BLaER1 treated with 17β-estradiol and CSF1 and Interleukin-3, amounts not matched to agents 10 nM and 100 nM (cell line): Measurements from ENCODE around the gene HOXD11.
A peak's percentile ranks its signal among the peaks of the same experiment; 100 is the strongest.

Experiments
- H3K27ac ChIP-seq, 11 experiments: shearing (Covaris generic); formaldehyde crosslinking; 2 replicates each; pipeline ENCODE4 v1.8.1; 2022
- H3K27me3 ChIP-seq, 11 experiments: shearing (Covaris generic); formaldehyde crosslinking; 2 replicates each; pipeline ENCODE4 v1.8.1; 2022
- H3K36me3 ChIP-seq, 11 experiments: shearing (Covaris generic); formaldehyde crosslinking; 2 replicates each; pipeline ENCODE4 v1.8.1; 2022
- H3K4me1 ChIP-seq, 10 experiments: shearing (Covaris generic); formaldehyde crosslinking; 2 replicates each; pipeline ENCODE4 v1.8.1; 2022
- H3K4me2 ChIP-seq, 11 experiments: shearing (Covaris generic); formaldehyde crosslinking; 2 replicates each; pipeline ENCODE4 v1.8.1; 2022
- H3K4me3 ChIP-seq, 10 experiments: shearing (Covaris generic); formaldehyde crosslinking; 2 replicates each; pipeline ENCODE4 v1.8.1; 2022
- H3K9ac ChIP-seq, 11 experiments: shearing (Covaris generic); formaldehyde crosslinking; 2 replicates each; pipeline ENCODE4 v1.8.1; 2022
- H3K9me3 ChIP-seq, 11 experiments: shearing (Covaris generic); formaldehyde crosslinking; replicated peaks in 1 of 11; 2 replicates each; pipeline ENCODE4 v1.8.1; 2022
- H4K20me1 ChIP-seq, 11 experiments: shearing (Covaris generic); formaldehyde crosslinking; 2 replicates each; pipeline ENCODE4 v1.8.1; 2022
- Cebpa-rat ChIP-seq, 11 experiments: shearing (Covaris generic); IDR thresholded peaks; 2 replicates each; pipeline ENCODE4 v1.8.1; 2022

Gene HOXD11

DNA sequence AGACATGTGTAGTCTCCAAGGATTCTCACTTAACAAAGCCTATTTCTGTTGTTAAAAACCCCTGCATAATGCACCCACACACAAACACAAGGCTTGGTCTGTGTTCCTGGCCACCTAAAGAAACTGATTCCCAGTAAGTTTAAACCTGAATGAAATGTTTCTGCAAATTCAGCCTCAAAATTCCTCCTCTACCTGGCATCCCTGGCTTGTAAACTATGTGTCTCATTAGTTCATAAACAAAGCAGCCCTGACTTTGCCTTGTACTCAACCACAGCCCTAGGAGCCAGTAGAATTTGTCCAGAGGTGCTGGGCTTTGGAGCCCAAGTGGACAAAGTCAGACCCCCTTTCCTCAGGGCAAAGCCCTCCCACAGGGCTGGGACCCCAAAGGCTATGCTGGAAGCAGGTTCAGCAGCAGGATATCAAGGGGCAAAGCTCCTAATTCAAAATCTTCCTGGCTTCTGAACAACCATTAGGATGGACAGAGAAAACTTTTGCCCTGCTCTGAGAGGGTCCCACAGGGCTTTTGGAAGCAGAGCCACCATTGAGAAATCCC lies 17.2 kb upstream of the HOXD11 start:
- H3K27me3 ChIP-seq = peaks cover 100% of the 10 kb centered on the region in 11 experiments
- TF ChIP-seq Cebpa-rat (IDR thresholded peaks at IDR 0.05) = no peak

DNA sequence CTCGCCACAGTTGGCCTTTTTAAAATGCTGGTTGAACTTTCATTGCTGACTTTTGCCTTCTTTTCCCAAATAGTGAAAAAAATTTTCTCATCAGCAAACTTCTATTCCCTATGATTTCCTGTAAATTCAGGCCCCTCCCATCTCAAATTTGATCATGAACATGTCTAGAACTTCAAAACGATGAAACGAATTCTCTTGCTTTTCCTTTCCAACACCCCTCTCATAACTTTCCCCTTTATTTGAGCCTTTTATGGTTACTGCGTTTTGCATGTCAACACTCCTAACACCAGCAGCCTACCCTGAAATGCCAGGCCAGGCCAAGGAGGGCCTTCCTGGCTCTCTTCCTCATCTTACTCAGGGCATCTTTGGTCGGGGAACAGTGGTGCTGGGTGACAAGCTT lies 16.2 kb upstream of the HOXD11 start:
- no peak overlapping the region for H3K4me2 ChIP-seq
- peaks cover 100% of the 10 kb centered on the region in 11 experiments for H3K27me3 ChIP-seq
- TF ChIP-seq Cebpa-rat (IDR thresholded peaks at IDR 0.05) = no peak
- no peaks in the 10 kb centered on the region for H3K36me3 ChIP-seq
- H3K27ac ChIP-seq = no peak overlapping the region
- no peak overlapping the region for H3K4me3 ChIP-seq
- H3K4me1 ChIP-seq = peaks cover 0 to 11% (median 0%) of the 10 kb centered on the region in 10 experiments; a peak in 4 of 20 replicates
- peaks cover 9 to 35% (median 14%) of the 10 kb centered on the region in 11 experiments; a peak in 20 of 22 replicates for H3K9me3 ChIP-seq
- peaks cover 0 to 94% (median 68%) of the 10 kb centered on the region in 11 experiments; a peak in 17 of 22 replicates for H4K20me1 ChIP-seq
- H3K9ac ChIP-seq = no peak overlapping the region

More for the DNA sequence above, 17.2 kb upstream of the HOXD11 start:
- Histone ChIP-seq H3K4me2 (no peak overlapping the region), H4K20me1 (peaks cover 0 to 97% (median 74%) of the 10 kb centered on the region in 11 experiments; a peak in 17 of 22 replicates), H3K27ac (no peak overlapping the region), H3K9me3 (peaks cover 12 to 45% (median 23%) of the 10 kb centered on the region in 11 experiments; a peak in 21 of 22 replicates), H3K36me3 (no peaks in the 10 kb centered on the region), H3K4me3 (no peak overlapping the region), H3K9ac (no peak overlapping the region), H3K4me1 (peaks cover 0 to 12% (median 0%) of the 10 kb centered on the region in 10 experiments; a peak in 5 of 20 replicates)

DNA sequence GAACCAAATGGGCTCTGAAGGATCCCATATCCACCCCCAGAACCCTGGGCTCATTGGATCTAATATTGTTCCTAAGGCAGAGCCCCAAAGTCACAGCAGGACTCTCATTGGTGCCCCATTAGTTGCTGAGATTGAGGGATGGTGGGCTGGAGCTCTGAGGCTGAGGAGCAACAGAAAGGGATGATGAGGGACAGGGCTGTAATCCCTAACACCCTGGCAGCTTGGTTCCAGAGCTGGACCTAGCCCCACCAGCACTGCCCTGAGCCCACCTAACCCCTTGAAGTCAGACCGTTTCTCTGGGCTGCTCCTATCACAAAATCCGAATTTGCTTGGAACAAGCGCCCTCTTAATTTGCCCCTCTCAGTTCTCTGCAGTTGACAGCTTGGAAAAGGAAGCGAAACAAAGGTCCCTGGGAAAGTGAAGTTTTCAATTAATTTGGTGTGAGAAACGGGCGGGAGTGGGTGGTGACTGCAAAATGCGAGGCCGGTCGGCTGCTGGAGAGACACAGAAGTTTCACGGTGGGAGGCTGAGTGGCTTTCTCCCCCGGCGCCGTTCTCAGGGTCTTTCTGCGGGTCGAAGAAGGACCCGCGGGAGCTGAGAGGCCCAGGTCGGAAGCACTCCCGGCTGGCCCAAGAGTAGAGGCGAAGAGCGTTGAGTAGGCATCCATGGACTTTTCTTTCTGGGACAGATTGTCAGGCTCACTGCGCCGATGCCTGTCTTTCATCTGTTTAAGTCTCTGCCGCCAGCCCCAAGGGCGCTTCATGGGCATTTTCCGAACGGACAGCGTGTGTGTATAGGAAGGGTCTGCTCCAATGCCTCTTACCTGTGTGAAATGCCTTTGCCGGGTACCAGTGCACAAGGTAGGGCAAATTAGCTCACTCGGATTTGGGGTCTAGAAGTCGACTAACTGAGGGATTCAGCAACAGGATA lies 15.5 kb upstream of the HOXD11 start:
- Histone ChIP-seq H3K9me3 (peaks cover 9 to 34% (median 14%) of the 10 kb centered on the region in 11 experiments; a peak in 20 of 22 replicates), H3K9ac (no peak overlapping the region), H3K4me3 (no peak overlapping the region), H3K4me2 (peak overlapping the region in 2 of 11 experiments; percentile 20 to 33; a peak in 1 of 22 replicates), H3K27ac (no peak overlapping the region), H3K36me3 (no peaks in the 10 kb centered on the region), H4K20me1 (peaks cover 0 to 92% (median 70%) of the 10 kb centered on the region in 11 experiments; a peak in 18 of 22 replicates), H3K4me1 (peaks cover under 1 to 6% (median 2%) of the 10 kb centered on the region in 10 experiments; a peak in 12 of 20 replicates), H3K27me3 (peaks cover 100% of the 10 kb centered on the region in 11 experiments)
- no peak for TF ChIP-seq Cebpa-rat (IDR thresholded peaks at IDR 0.05)

DNA sequence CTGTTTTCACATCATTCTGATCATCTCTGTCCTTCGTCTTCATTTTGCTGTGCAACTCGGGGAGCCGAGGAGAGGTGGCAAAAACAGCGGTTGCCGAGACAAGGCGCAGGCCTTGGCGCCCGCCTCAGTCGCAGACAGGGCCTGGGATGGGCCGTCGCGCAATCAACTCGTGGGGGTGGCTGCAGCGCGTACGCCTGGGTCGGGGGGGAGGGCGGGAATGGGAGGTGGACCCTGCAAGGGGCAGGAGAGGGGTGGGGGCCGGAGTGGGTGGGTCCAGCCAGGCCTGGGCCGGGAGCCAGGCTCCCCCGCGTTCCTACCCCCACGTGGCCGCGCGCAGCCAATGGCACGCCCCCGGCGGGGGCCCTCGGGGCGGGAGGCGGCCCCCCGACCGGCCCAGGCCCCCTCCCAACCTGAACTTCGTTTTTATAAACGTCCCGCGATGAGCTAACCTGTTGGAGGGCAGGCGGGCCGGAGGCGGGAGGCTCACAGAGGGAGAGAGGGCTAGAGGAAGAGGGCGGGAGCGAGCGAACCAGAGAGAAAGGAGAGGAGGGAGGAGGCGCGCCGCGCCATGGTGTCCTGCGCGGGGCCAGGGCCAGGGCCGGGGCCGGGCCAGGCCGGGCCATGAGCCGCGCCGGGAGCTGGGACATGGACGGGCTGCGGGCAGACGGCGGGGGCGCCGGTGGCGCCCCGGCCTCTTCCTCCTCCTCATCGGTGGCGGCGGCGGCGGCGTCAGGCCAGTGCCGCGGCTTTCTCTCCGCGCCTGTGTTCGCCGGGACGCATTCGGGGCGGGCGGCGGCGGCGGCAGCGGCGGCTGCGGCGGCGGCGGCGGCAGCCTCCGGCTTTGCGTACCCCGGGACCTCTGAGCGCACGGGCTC lies 14.6 kb upstream of the HOXD11 start, which contains the start of gene HOXD13:
Gene HOXD13, plus strand, starts transcription at position 452 of the 875 bp plus-strand sequence. Its CDS starts 170 bp downstream, at position 622.
- Histone ChIP-seq H3K9ac (no peak within 1 kb of the TSS), H3K36me3 (no peaks in the 10 kb centered on the region), H3K4me1 (peaks cover 6 to 15% (median 10%) of the 10 kb centered on the region in 10 experiments; a peak in 15 of 20 replicates), H3K27ac (no peak within 1 kb of the TSS), H4K20me1 (peaks cover 0 to 95% (median 75%) of the 10 kb centered on the region in 11 experiments; a peak in 18 of 22 replicates), H3K4me3 (peak within 1 kb of the TSS in 8 of 10 experiments; percentile 7 to 44 (median 30); a peak in 13 of 20 replicates), H3K9me3 (peaks cover 9 to 34% (median 14%) of the 10 kb centered on the region in 11 experiments; a peak in 20 of 22 replicates), H3K27me3 (peaks cover 100% of the 10 kb centered on the region in 11 experiments), H3K4me2 (peak within 1 kb of the TSS in 10 of 11 experiments; percentile 10 to 75 (median 28); a peak in 13 of 22 replicates)
- no peak for TF ChIP-seq Cebpa-rat (IDR thresholded peaks at IDR 0.05)

DNA sequence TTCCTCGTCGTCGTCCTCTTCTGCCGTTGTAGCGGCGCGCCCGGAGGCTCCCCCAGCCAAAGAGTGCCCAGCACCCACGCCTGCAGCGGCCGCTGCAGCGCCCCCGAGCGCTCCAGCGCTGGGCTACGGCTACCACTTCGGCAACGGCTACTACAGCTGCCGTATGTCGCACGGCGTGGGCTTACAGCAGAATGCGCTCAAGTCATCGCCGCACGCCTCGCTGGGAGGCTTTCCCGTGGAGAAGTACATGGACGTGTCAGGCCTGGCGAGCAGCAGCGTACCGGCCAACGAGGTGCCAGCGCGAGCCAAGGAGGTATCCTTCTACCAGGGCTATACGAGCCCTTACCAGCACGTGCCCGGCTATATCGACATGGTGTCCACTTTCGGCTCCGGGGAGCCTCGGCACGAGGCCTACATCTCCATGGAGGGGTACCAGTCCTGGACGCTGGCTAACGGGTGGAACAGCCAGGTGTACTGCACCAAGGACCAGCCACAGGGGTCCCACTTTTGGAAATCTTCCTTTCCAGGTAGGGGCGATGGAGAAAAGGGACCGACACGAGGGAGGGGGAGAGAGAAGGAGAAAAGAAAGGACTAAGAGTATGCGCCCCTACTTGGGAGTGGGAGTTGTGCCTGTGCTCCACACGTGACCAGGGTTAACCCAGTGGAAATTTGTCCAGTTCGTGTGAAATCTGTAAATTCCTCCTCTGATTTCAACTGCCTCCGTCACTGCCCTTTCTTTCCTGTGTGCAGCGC lies 13.8 kb upstream of the HOXD11 start:
- H3K4me2 ChIP-seq = peak overlapping the region in 10 of 11 experiments; percentile 10 to 75 (median 28); a peak in 12 of 22 replicates
- H3K4me1 ChIP-seq = peaks cover 6 to 19% (median 11%) of the 10 kb centered on the region in 10 experiments; a peak in 15 of 20 replicates
- H3K9ac ChIP-seq = no peak overlapping the region
- peaks cover 0 to 94% (median 70%) of the 10 kb centered on the region in 11 experiments; a peak in 17 of 22 replicates for H4K20me1 ChIP-seq
- no peak overlapping the region for H3K27ac ChIP-seq
- H3K27me3 ChIP-seq = peaks cover 100% of the 10 kb centered on the region in 11 experiments
- H3K36me3 ChIP-seq = no peaks in the 10 kb centered on the region
- no peak for TF ChIP-seq Cebpa-rat (IDR thresholded peaks at IDR 0.05)
- peak overlapping the region in 8 of 10 experiments; percentile 7 to 44 (median 30); a peak in 13 of 20 replicates for H3K4me3 ChIP-seq
- H3K9me3 ChIP-seq = peaks cover 9 to 34% (median 14%) of the 10 kb centered on the region in 11 experiments; a peak in 20 of 22 replicates

GRCh38 chr2:176093898-176094249 lies 13.2 kb upstream of the HOXD11 start:
- no peak for TF ChIP-seq Cebpa-rat (IDR thresholded peaks at IDR 0.05)
- H3K4me3 ChIP-seq = no peak overlapping the region
- no peaks in the 10 kb centered on the region for H3K36me3 ChIP-seq
- H4K20me1 ChIP-seq = peaks cover 0 to 94% (median 68%) of the 10 kb centered on the region in 11 experiments; a peak in 17 of 22 replicates
- H3K4me2 ChIP-seq = no peak overlapping the region
- H3K9ac ChIP-seq = no peak overlapping the region
- peaks cover 6 to 19% (median 11%) of the 10 kb centered on the region in 10 experiments; a peak in 15 of 20 replicates for H3K4me1 ChIP-seq
- H3K9me3 ChIP-seq = peaks cover 9 to 34% (median 14%) of the 10 kb centered on the region in 11 experiments; a peak in 20 of 22 replicates
- no peak overlapping the region for H3K27ac ChIP-seq
- peaks cover 100% of the 10 kb centered on the region in 11 experiments for H3K27me3 ChIP-seq

GRCh38 chr2:176094349-176094748 lies 12.7 kb upstream of the HOXD11 start:
- no peak overlapping the region for H3K9ac ChIP-seq
- H3K27me3 ChIP-seq = peaks cover 100% of the 10 kb centered on the region in 11 experiments
- no peak overlapping the region for H3K4me2 ChIP-seq
- peaks cover 6 to 19% (median 11%) of the 10 kb centered on the region in 10 experiments; a peak in 15 of 20 replicates for H3K4me1 ChIP-seq
- TF ChIP-seq Cebpa-rat (IDR thresholded peaks at IDR 0.05) = no peak
- H3K27ac ChIP-seq = no peak overlapping the region
- H3K4me3 ChIP-seq = no peak overlapping the region
- no peaks in the 10 kb centered on the region for H3K36me3 ChIP-seq
- peaks cover 0 to 94% (median 71%) of the 10 kb centered on the region in 11 experiments; a peak in 17 of 22 replicates for H4K20me1 ChIP-seq
- peaks cover 9 to 39% (median 18%) of the 10 kb centered on the region in 11 experiments; a peak in 20 of 22 replicates for H3K9me3 ChIP-seq
